CD14-positive monocyte (primary cell): Measurements from ENCODE around the gene TMEM258. TPM values are rescaled to one million over a fixed set of nuclear protein-coding genes. Genes with fewer than 3 reads are reported as not detected.

Source experiments
- DNase-seq, 3 donors: peaks; one replicate each; pipeline ENCODE4 v3.0.0-alpha.2; 2011 to 2022
- H2AFZ ChIP-seq: 2 replicates; pipeline ENCODE4 v1.6.0; 2012; ENCODE audit warnings: mild to moderate bottlenecking, low read depth, low read length, inconsistent platforms; ENCODE audit not compliant: insufficient read depth, poor library complexity, severe bottlenecking
- H3K27ac ChIP-seq, 2 donors: 1 replicate in 1 of 2; 2 replicates in 1 of 2; pipeline ENCODE4 v1.5.1; 2012 to 2013; ENCODE audit warnings: low read length in 2 of 2, control low read depth in 1 of 2, inconsistent platforms in 1 of 2, low read depth in 1 of 2, mild to moderate bottlenecking in 1 of 2
- H3K27me3 ChIP-seq, 2 donors: one replicate each; pipeline versions ENCODE4 v1.6.0 to v1.6.1; 2011 to 2013; ENCODE audit warnings: low read length in 2 of 2; ENCODE audit not compliant: control insufficient read depth in 2 of 2, insufficient read depth in 2 of 2
- H3K36me3 ChIP-seq, 2 donors: replicated peaks in 1 of 2; 1 replicate in 1 of 2; 2 replicates in 1 of 2; pipeline versions ENCODE4 v1.5.1 to v1.6.1; 2012 to 2013; ENCODE audit warnings: low read length in 2 of 2, control low read depth in 1 of 2, inconsistent platforms in 1 of 2, mild to moderate bottlenecking in 1 of 2; ENCODE audit not compliant: insufficient read depth in 2 of 2, control insufficient read depth in 1 of 2
- H3K4me1 ChIP-seq, 2 donors: 1 replicate in 1 of 2; 2 replicates in 1 of 2; pipeline versions ENCODE4 v1.5.1 to v1.6.1; 2012 to 2013; ENCODE audit warnings: low read length in 2 of 2, control low read depth in 1 of 2, inconsistent platforms in 1 of 2, mild to moderate bottlenecking in 1 of 2, moderate library complexity in 1 of 2; ENCODE audit not compliant: insufficient read depth in 2 of 2, control insufficient read depth in 1 of 2
- H3K4me2 ChIP-seq: replicated peaks from 2 replicates; pipeline ENCODE3; 2012; ENCODE audit warnings: low read length, moderate library complexity, mild to moderate bottlenecking; ENCODE audit not compliant: poor library complexity, severe bottlenecking; ENCODE audit errors: extremely low read depth
- H3K4me3 ChIP-seq, 3 experiments: fragments of 200-600 bp in 1 of 3; sonication (generic) in 1 of 3; replicated peaks in 1 of 3; 1 replicate in 2 of 3; 2 replicates in 1 of 3; pipeline ENCODE4 v1.5.1; 2011 to 2013; ENCODE audit warnings: low read length in 3 of 3, mild to moderate bottlenecking in 3 of 3, control low read depth in 2 of 3, low read depth in 2 of 3, inconsistent platforms in 1 of 3, moderate library complexity in 1 of 3
- H3K79me2 ChIP-seq: 2 replicates; pipeline ENCODE4 v1.6.0; 2012; ENCODE audit warnings: mild to moderate bottlenecking, control low read depth, inconsistent platforms, low read length, moderate library complexity; ENCODE audit not compliant: insufficient read depth
- H3K9ac ChIP-seq: 2 replicates; pipeline ENCODE4 v1.6.0; 2017; ENCODE audit warnings: low read length, mild to moderate bottlenecking; ENCODE audit not compliant: insufficient read depth, poor library complexity, severe bottlenecking
- H3K9me3 ChIP-seq, 2 donors: replicated peaks in 1 of 2; 1 replicate in 1 of 2; 2 replicates in 1 of 2; pipeline versions ENCODE4 v1.5.1 to v1.6.1; 2012 to 2013; ENCODE audit warnings: low read length in 2 of 2, control low read depth in 1 of 2; ENCODE audit not compliant: control insufficient read depth in 1 of 2, insufficient read depth in 1 of 2
- H4K20me1 ChIP-seq: 2 replicates; pipeline ENCODE4 v1.6.0; 2012; ENCODE audit warnings: mild to moderate bottlenecking, low read length, control low read depth, moderate library complexity; ENCODE audit not compliant: insufficient read depth
- H3K27ac Mint-ChIP-seq, 7 donors: one replicate each; pipeline ENCODE4 v1.8.0; 2020; ENCODE audit warnings: mild to moderate bottlenecking in 7 of 7, mixed read lengths in 7 of 7, moderate library complexity in 6 of 7, inconsistent platforms in 2 of 7
- H3K27me3 Mint-ChIP-seq, 3 donors: one replicate each; pipeline ENCODE4 v1.8.0; 2021 to 2022; ENCODE audit warnings: low read depth in 3 of 3, mild to moderate bottlenecking in 3 of 3, mixed read lengths in 3 of 3, moderate library complexity in 3 of 3, inconsistent platforms in 1 of 3
- H3K36me3 Mint-ChIP-seq, 2 donors: one replicate each; pipeline ENCODE4 v1.8.0; 2020; ENCODE audit warnings: mixed read lengths in 2 of 2, inconsistent platforms in 1 of 2, mild to moderate bottlenecking in 1 of 2
- H3K4me1 Mint-ChIP-seq: one replicate; pipeline ENCODE4 v1.8.0; 2020; ENCODE audit warnings: mild to moderate bottlenecking, mixed read lengths
- H3K4me3 Mint-ChIP-seq, 2 donors: one replicate each; pipeline ENCODE4 v1.8.0; 2020; ENCODE audit warnings: mild to moderate bottlenecking in 2 of 2, mixed read lengths in 2 of 2, moderate library complexity in 1 of 2
- H3K9me3 Mint-ChIP-seq, 7 donors: one replicate each; pipeline ENCODE4 v1.8.0; 2020 to 2022; ENCODE audit warnings: mixed read lengths in 7 of 7, mild to moderate bottlenecking in 6 of 7, moderate library complexity in 6 of 7, inconsistent platforms in 2 of 7
- CTCF ChIP-seq: fragments of 200-600 bp; IDR thresholded peaks from one replicate; pipeline ENCODE4 v1.8.0; 2022; ENCODE audit warnings: antibody characterized with exemption, mild to moderate bottlenecking
- WGBS: methylation state at CpG from one replicate; pipeline ENCODE4 v1.1.5; 2013; ENCODE audit warnings: missing lambda C conversion rate; ENCODE audit not compliant: insufficient coverage; 5-methylcytosine and 5-hydroxymethylcytosine counted together
- intact Hi-C, 2 donors: fragments of 100-400 bp; cut with micrococcal nuclease; formaldehyde crosslinking; loops; one replicate each; pipeline versions ENCODE4 v1.15.0 to v1.15.1; 2023
- polyA plus RNA-seq, 3 donors: library from polyadenylated mRNA; depleted of rRNA in 1 of 3; unstranded in 2 of 3; stranded (reverse) in 1 of 3; fragments of 300-500 nt in 2 of 3; fragments of >200 nt in 1 of 3; fragmentation: Illumina TruSeq in 2 of 3; gene quantifications; 1 replicate in 2 of 3; 2 replicates in 1 of 3; pipeline ENCODE4 v1.2.3, GENCODE V29; 2012 to 2021

The TMEM258 gene
- polyA plus RNA-seq, 3 donors: 199 to 224 (median 220) TPM

GRCh38 chr11:61776561-61777075, 15.8 kb downstream of the TMEM258 start:
- Mint-ChIP-seq H3K4me3 (peak overlapping the region; percentile 20 to 85), H3K27me3 (peaks cover 14 to 29% (median 22%) of the 10 kb centered on the region in 3 donors), H3K36me3 (no peaks in the 10 kb centered on the region), H3K4me1 (peaks cover 22% of the 10 kb centered on the region), H3K9me3 (peaks cover 0 to 3% (median 0%) of the 10 kb centered on the region in 7 donors), H3K27ac (no peak overlapping the region)
- peak; percentile 90 for TF ChIP-seq CTCF
- peak; percentile 41 to 56 (median 43) for DNase-seq
- Histone ChIP-seq H4K20me1 (no peaks in the 10 kb centered on the region), H3K4me1 (peaks cover 18 to 30% of the 10 kb centered on the region in 2 donors), H3K4me3 (peak overlapping the region in 1 of 3 experiments; percentile 67), H2AFZ (peak overlapping the region; percentile 69), H3K27me3 (peaks cover 0 to 8% of the 10 kb centered on the region in 2 donors), H3K79me2 (no peaks in the 10 kb centered on the region), H3K36me3 (no peaks in the 10 kb centered on the region), H3K4me2 (peak overlapping the region; percentile 75), H3K27ac (no peak overlapping the region), H3K9ac (peak overlapping the region; percentile 10), H3K9me3 (no peaks in the 10 kb centered on the region)
- intact Hi-C loops: no loop called here
- 64% methylated on average over 7 of the region's 9 CpGs for WGBS

- no peak overlapping the region for H3K9ac ChIP-seq
- H3K4me3 ChIP-seq: no peak overlapping the region
- Mint-ChIP-seq H3K27me3 (peaks cover 14 to 29% (median 22%) of the 10 kb centered on the region in 3 donors), H3K4me3 (peak overlapping the region in 1 of 2 donors; percentile 85), H3K36me3 (no peaks in the 10 kb centered on the region), H3K9me3 (peaks cover 0 to 3% (median 0%) of the 10 kb centered on the region in 7 donors), H3K27ac (no peak overlapping the region), H3K4me1 (peaks cover 29% of the 10 kb centered on the region)
- H3K9me3 ChIP-seq: no peaks in the 10 kb centered on the region
- peaks cover 24 to 30% of the 10 kb centered on the region in 2 donors for H3K4me1 ChIP-seq
- H3K27ac ChIP-seq: no peak overlapping the region
- H3K4me2 ChIP-seq: no peak overlapping the region
- DNase-seq: no peak
- WGBS: 90% methylated on average over 17 of the region's 20 CpGs
- no peaks in the 10 kb centered on the region for H3K36me3 ChIP-seq
- H2AFZ ChIP-seq: no peak overlapping the region
- intact Hi-C loops: no loop called here
- H3K27me3 ChIP-seq: peaks cover 0 to 8% of the 10 kb centered on the region in 2 donors
- no peak for TF ChIP-seq CTCF
- no peaks in the 10 kb centered on the region for H3K79me2 ChIP-seq
- no peaks in the 10 kb centered on the region for H4K20me1 ChIP-seq
These were observed 16.5 kb downstream of the TMEM258 start for GRCh38 chr11:61775606-61776554.
